GM18505 (cell line): Measurements from ENCODE around the gene GAPDH.
A peak's percentile ranks its signal among the peaks of the same experiment; 100 is the strongest.
"Not testable (repeated sequence)": the region's sequence is repeated elsewhere in the genome, so short reads cannot be mapped to it uniquely, and the experiment has no call there.

Source experiments
- ATAC-seq: cut with Tn5 transposase; IDR thresholded peaks from one replicate; pipeline ENCODE4 v1.9.1; 2021; ENCODE audit not compliant: unreplicated experiment
- POLR2A ChIP-seq: IDR thresholded peaks from 4 replicates; pipeline ENCODE4 v1.6.1; 2011; ENCODE audit warnings: borderline replicate concordance; ENCODE audit not compliant: insufficient read depth, insufficient read length; ENCODE audit errors: extremely low read depth

The GAPDH gene

DNA sequence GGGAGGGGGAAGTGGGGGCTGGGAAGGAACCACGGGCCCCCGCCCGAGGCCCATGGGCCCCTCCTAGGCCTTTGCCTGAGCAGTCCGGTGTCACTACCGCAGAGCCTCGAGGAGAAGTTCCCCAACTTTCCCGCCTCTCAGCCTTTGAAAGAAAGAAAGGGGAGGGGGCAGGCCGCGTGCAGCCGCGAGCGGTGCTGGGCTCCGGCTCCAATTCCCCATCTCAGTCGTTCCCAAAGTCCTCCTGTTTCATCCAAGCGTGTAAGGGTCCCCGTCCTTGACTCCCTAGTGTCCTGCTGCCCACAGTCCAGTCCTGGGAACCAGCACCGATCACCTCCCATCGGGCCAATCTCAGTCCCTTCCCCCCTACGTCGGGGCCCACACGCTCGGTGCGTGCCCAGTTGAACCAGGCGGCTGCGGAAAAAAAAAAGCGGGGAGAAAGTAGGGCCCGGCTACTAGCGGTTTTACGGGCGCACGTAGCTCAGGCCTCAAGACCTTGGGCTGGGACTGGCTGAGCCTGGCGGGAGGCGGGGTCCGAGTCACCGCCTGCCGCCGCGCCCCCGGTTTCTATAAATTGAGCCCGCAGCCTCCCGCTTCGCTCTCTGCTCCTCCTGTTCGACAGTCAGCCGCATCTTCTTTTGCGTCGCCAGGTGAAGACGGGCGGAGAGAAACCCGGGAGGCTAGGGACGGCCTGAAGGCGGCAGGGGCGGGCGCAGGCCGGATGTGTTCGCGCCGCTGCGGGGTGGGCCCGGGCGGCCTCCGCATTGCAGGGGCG lies at the start of gene GAPDH:
Gene GAPDH, plus strand, starts transcription at position 595 of the 772 bp plus-strand sequence. CDS start 316 bp downstream, outside the sequence.
- peak; percentile 53 for ATAC-seq
- peak; percentile 100 for TF ChIP-seq POLR2A

DNA sequence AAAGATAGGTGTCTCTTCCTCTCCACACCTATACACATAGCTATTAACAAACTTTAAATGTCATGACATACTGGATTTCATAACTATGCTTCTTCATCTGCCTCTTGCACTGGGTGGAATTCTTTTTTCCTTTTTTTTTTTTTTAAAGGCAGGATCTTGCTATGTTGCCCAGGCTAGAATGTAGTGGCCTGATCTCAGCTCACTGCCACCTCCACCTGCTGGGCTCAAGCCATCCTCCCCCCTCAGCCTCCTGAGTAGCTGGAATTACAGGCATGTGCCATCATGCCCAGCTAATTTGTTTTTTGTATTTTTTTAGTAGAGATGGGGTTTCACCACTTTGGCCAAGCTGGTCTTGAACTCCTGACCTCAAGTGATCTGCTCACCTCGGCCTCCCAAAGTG lies 46.1 kb upstream of the GAPDH start:
- no peak for TF ChIP-seq POLR2A
- ATAC-seq, result no peak

DNA sequence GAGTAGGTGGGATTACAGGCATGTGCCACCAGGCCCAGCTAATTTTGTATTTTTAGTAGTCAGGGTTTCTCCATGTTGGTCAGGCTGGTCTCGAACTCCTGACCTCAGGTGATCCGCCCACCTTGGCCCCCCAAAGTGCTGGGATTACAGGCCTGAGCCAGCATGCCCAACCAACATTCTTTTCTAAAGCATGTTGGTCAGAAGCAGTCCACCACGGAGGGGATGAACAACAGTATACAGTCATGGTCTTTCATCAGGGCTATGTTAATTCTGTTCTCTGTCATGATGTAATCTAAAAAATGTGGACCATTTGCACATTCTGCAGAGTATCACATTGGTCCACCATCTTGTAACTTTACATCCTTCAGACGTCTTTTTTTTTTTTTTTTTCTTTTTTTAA lies 44.9 kb upstream of the GAPDH start:
- ATAC-seq, result no peak
- no peak for TF ChIP-seq POLR2A

DNA sequence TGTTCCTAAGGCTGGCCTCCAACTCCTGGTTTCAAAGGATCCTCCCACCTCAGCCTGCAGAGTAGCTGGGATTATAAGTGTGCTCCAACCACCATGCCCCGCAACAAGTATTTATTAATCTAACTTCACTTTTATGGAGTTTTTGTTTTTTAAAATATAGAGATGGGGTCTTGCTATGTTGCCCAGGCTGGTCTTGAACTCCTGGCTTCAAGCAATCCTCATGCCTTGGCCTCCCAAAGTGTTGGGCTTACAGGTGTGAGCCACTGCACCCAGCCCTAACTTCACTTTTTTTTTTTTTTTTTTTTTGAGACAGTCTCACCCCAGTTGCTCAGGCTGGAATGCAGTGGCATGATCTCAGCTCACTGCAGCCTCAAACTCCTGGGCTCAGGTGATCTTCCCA lies 43.6 kb upstream of the GAPDH start:
- not testable (repeated sequence) for ATAC-seq

DNA sequence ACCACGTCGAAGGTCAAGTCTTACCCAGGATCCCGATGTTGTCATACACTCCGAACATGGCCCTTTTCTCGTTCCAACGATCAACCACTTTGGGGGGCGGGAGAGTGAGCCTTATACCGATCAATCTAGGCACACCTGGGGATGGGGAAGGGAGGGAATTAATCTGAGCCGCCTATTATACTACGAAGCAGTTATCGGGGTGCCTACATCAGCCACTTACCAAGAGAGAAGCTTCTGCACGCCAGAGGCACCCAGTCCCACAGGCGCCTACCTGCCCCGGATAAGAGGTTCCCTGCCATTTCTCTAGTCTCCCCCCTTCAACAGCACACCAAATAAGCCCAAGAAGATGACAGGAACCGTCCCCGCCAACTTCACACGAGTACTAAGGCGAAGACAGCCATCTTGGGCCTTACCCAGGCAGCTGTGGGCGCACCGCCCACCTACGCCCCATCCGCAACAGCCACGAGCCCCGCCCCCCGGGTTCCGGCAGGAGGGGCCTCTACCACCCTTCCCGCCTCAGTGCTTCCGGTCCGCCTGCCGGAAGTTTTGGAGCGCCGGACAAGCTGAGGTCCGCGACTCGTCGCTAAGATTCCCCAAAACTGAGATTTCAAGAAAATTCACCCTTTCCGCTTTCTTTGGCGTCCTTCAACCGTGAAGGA lies 41.4 kb upstream of the GAPDH start, which contains the start of gene MRPL51:
Gene MRPL51, minus strand, starts transcription at position 425 of the 659 bp plus-strand sequence. Its CDS starts 126 bp downstream, at position 299.
- ATAC-seq, result peak; percentile 53
- TF ChIP-seq POLR2A, result peak; percentile 84

DNA sequence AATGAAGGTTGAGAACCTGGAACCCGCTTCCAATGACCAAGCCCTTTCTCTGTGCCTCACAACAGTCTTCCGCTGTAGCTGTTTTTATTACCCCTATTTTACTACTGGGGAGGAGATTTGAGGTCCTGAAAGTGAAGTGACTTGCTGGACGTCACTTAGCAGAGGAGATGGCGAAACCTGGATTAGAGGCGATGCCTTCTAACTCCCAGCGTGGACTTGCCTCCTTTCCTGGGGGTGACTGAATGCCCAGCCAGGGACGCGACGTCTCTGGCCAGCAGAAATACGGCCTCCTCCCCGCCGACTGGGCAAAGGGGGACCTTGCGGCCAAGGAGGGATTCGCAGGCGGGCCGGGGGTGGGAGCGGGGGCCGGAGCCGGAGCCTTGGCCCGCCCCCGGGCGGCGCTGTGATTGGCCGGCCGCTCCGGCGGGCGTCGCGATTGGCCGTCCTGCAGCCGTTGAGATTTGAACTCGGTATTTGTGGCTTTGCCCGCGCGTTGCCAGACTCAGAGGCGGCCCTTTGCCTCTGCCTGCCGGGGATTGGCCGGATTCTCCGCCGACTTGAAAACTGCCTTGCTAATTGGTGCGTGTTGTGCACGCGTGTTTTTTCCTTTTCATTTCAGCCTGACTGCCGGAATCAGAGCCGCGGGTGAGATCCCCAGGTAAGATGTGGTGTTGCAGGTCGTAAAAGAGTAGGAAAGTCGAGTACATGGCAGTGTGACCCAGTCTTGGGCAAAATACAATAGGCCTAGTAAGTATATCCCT lies 40.6 kb upstream of the GAPDH start, which contains the start of gene NCAPD2:
Gene NCAPD2, plus strand, starts transcription at position 606 of the 761 bp plus-strand sequence. CDS start 997 bp downstream, outside the sequence.
- ATAC-seq, result peak; percentile 81
- TF ChIP-seq POLR2A, result peak; percentile 72

DNA sequence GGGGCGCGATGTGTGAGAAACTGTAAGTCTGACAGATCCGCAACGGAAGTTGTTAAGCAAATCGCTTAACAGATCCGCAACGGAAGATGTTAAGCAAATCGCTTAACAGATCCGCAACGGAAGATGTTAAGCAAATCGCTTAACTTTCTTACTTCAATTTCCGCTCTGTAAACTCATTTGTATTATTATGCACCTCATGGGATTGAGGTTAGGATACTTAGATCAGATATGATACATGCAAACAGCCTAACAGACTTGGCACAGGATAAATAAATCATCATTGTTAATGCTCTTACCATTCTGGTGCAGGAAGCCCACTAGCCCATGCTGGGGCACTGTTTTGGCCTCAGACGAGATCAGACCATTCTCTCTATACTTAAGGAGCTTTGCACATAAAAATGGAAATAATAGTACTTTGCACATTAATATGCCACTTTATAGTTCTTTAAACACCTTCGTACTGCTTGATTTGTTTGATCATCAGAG lies 40.0 kb upstream of the GAPDH start:
- no peak for ATAC-seq

DNA sequence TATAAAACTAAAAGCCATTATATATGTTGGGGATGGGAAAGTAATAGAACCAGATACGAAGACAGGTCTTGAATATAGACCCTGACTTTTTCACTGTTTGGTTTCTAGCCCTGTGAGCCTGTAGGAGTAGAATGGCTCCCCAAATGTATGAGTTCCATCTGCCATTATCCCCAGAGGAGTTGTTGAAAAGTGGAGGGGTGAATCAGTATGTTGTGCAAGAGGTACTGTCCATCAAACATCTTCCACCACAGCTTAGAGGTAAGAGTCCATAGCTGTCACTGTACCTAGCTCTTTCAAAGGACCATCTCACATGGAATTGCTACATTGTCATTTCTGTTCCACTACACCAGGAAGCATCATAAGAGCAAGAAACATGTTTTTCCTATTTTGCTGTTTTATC lies 39.3 kb upstream of the GAPDH start:
- no peak for TF ChIP-seq POLR2A
- ATAC-seq, result no peak

More for the DNA sequence above, 40.0 kb upstream of the GAPDH start:
- no peak for TF ChIP-seq POLR2A

DNA sequence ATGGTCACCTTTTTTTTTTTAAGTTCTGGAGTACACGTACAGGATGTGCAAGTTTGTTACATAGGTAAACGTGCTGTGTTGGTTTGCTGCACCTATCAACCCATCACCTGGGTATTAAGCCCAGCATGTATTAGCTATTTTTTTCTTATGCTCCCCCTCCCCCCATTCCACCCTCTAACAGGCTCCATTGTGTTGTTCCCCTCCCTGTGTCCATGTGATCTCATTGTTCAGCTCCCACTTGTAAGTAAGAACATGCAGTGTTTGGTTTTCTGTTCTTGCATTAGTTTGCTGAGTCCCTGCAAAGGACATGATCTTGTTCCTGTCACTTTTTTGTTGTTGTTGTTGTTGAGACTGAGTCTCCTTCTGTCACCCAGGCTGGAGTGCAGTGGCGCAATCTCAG lies 37.0 kb upstream of the GAPDH start:
- ATAC-seq, result not testable (repeated sequence)

DNA sequence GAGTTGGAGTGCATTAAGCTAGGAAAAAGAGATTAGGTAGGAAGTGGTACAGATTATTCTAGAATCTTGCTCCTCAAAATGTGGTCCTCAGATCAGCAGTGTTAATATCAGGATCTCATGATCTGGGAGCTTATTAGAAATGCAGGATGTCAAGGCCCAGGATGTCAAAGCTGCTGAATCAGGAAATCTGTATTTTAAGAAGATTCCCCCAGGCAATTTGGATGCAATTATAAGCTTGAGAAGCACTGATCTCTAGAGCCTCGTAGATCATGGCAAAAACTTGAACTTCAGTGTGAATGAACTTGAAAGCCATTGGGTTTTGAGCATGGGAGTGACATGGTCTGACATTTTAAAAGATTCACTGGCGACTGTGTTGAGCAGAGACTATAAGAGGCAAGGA lies 33.9 kb upstream of the GAPDH start:
- no peak for ATAC-seq

DNA sequence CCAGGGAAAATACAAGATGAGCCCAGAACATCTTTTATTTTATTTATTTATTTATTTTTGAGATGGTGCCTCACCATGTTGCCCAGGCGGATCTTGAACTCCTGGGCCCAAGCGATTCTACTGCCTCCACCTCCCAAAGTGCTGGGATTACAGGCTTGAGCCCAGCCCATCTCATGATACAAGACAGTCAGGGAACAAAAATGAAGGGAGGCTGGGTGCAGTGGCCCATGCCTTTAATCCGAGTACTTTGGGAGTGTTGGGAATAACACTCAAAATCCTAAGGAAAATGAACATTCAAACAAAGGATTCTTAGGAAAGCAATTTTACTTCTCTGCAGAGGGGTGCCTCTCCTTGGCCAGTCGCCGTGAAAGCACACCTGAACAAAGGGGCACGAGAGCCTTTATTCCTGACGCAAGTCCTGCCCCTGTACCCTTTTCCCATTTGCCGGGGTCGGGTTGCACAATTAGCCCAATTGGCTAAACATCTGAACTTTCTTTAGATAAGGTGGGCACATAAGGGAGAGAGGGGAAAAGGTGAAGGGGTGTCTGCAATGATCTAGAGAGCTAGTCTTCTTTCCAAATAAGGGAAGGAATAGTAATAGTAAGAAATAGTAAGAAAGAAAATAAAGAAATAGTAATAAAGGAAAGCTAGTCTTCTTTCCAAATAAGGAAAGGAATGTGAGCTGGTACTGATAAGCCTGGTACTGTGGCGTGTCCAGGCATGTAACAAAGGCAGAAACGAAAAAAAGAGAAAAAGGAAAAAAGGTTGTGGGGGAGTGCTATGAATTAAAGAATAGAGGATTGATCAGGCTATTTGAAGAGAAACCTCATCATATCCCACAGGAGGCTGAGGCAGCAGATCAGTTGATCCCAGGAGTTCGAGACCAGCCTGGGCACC lies 27.0 kb upstream of the GAPDH start:
- no peak for ATAC-seq
- TF ChIP-seq POLR2A, result no peak

More for the DNA sequence above, 33.9 kb upstream of the GAPDH start:
- no peak for TF ChIP-seq POLR2A

DNA sequence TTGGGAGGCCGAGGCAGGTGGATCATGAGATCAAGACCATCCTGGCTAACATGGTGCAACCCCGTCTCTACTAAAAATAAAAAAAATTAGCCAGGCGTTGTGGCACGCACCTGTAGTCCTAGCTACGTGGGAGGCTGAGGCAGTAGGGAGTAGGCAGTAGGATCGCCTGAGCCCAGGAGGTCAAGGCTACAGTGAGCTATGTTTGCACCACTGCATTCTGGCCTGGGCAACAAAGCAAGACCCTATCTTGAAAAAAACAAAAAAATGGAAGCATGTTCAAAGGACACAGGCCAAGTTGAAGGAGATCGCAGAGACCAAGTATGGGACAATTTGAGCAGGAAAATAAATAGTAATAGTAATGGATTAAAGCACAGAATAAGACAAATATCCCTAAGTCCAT lies 26.2 kb upstream of the GAPDH start:
- ATAC-seq, result no peak
- no peak for TF ChIP-seq POLR2A
